ENCODE data around the gene TMOD3.
"Not testable (repeated sequence)": the region's sequence is repeated elsewhere in the genome, so short reads cannot be mapped to it uniquely, and the experiment has no call there.

The TMOD3 gene

GRCh38 chr15:51829376-51830275 lies at the start of gene TMOD3:
Gene TMOD3, plus strand, starts transcription at chr15:51829653. Its CDS starts 33,232 bp downstream, at chr15:51862885.
- H3K27me3 Mint-ChIP-seq, result no peaks in the 10 kb centered on the region
- peaks cover 27% of the 10 kb centered on the region for H3K4me1 Mint-ChIP-seq
- DNase-seq (ENCODE audit: low spot score in 2 of 2) (peak; percentile 88 to 98), ATAC-seq (ENCODE audit: low read depth) (peak; percentile 88)
- peak within 1 kb of the TSS; percentile 89 for H3K4me3 Mint-ChIP-seq
- peak within 1 kb of the TSS; percentile 90 for H3K27ac Mint-ChIP-seq
- no peaks in the 10 kb centered on the region for H3K9me3 Mint-ChIP-seq
- peaks cover 1% of the 10 kb centered on the region for H3K36me3 Mint-ChIP-seq

GRCh38 chr15:51780636-51781035 lies 48.8 kb upstream of the TMOD3 start:
- Mint-ChIP-seq H3K27me3 (no peaks in the 10 kb centered on the region), H3K4me1 (peaks cover 7% of the 10 kb centered on the region), H3K9me3 (peaks cover 2% of the 10 kb centered on the region), H3K4me3 (no peak overlapping the region), H3K27ac (no peak overlapping the region), H3K36me3 (peaks cover 34% of the 10 kb centered on the region)
- ATAC-seq (ENCODE audit: low read depth) (no peak), DNase-seq (ENCODE audit: low spot score in 2 of 2) (no peak)

- Mint-ChIP-seq H3K27me3 (no peaks in the 10 kb centered on the region), H3K4me3 (no peak overlapping the region), H3K36me3 (peaks cover 30% of the 10 kb centered on the region), H3K27ac (no peak overlapping the region), H3K9me3 (peaks cover 2% of the 10 kb centered on the region), H3K4me1 (peaks cover 3% of the 10 kb centered on the region)
- DNase-seq (ENCODE audit: low spot score in 2 of 2), result no peak
- ATAC-seq (ENCODE audit: low read depth), result no peak
These were observed 47.9 kb upstream of the TMOD3 start for GRCh38 chr15:51781506-51781905.

- no peak for DNase-seq (ENCODE audit: low spot score in 2 of 2)
- Mint-ChIP-seq H3K27ac (no peak overlapping the region), H3K36me3 (peaks cover 30% of the 10 kb centered on the region), H3K4me3 (no peak overlapping the region), H3K27me3 (no peaks in the 10 kb centered on the region), H3K4me1 (no peaks in the 10 kb centered on the region), H3K9me3 (peaks cover 2% of the 10 kb centered on the region)
- ATAC-seq (ENCODE audit: low read depth), result no peak
These were observed 47.0 kb upstream of the TMOD3 start for GRCh38 chr15:51782357-51782896.

- Mint-ChIP-seq H3K27ac (no peak overlapping the region), H3K27me3 (no peaks in the 10 kb centered on the region), H3K4me3 (no peak overlapping the region), H3K4me1 (no peaks in the 10 kb centered on the region), H3K36me3 (peaks cover 37% of the 10 kb centered on the region), H3K9me3 (peaks cover 2% of the 10 kb centered on the region)
- no peak for ATAC-seq (ENCODE audit: low read depth)
- no peak for DNase-seq (ENCODE audit: low spot score in 2 of 2)
These were observed 45.5 kb upstream of the TMOD3 start for GRCh38 chr15:51783967-51784366.

- not testable (repeated sequence) for H3K27me3 Mint-ChIP-seq; H3K9me3 Mint-ChIP-seq; DNase-seq (ENCODE audit: low spot score in 2 of 2); ATAC-seq (ENCODE audit: low read depth); H3K27ac Mint-ChIP-seq; H3K4me1 Mint-ChIP-seq; H3K4me3 Mint-ChIP-seq
- H3K36me3 Mint-ChIP-seq, result peaks cover 26% of the 10 kb centered on the region
These were observed 42.3 kb upstream of the TMOD3 start for GRCh38 chr15:51787130-51787529.

- not testable (repeated sequence) for ATAC-seq (ENCODE audit: low read depth); DNase-seq (ENCODE audit: low spot score in 2 of 2); H3K27me3 Mint-ChIP-seq; H3K9me3 Mint-ChIP-seq; H3K27ac Mint-ChIP-seq; H3K4me3 Mint-ChIP-seq; H3K4me1 Mint-ChIP-seq
- peaks cover 12% of the 10 kb centered on the region for H3K36me3 Mint-ChIP-seq
These were observed 37.0 kb upstream of the TMOD3 start for GRCh38 chr15:51792474-51792873.

- Mint-ChIP-seq H3K27ac (no peak overlapping the region), H3K9me3 (no peaks in the 10 kb centered on the region), H3K4me3 (no peak overlapping the region), H3K4me1 (no peaks in the 10 kb centered on the region), H3K36me3 (peaks cover 10% of the 10 kb centered on the region), H3K27me3 (no peaks in the 10 kb centered on the region)
- DNase-seq (ENCODE audit: low spot score in 2 of 2), result no peak
- no peak for ATAC-seq (ENCODE audit: low read depth)
These were observed 35.7 kb upstream of the TMOD3 start for GRCh38 chr15:51793521-51794305.

- ATAC-seq (ENCODE audit: low read depth) (no peak), DNase-seq (ENCODE audit: low spot score in 2 of 2) (no peak)
- Mint-ChIP-seq H3K4me1 (peaks cover 5% of the 10 kb centered on the region), H3K27me3 (no peaks in the 10 kb centered on the region), H3K36me3 (peaks cover 22% of the 10 kb centered on the region), H3K9me3 (no peaks in the 10 kb centered on the region), H3K4me3 (no peak overlapping the region), H3K27ac (no peak overlapping the region)
These were observed 32.5 kb upstream of the TMOD3 start for GRCh38 chr15:51796847-51797401.

- peaks cover 5% of the 10 kb centered on the region for H3K4me1 Mint-ChIP-seq
- H3K9me3 Mint-ChIP-seq, result no peaks in the 10 kb centered on the region
- H3K27me3 Mint-ChIP-seq, result no peaks in the 10 kb centered on the region
- peaks cover 24% of the 10 kb centered on the region for H3K36me3 Mint-ChIP-seq
- DNase-seq (ENCODE audit: low spot score in 2 of 2), result no peak
- no peak overlapping the region for H3K4me3 Mint-ChIP-seq
- no peak for ATAC-seq (ENCODE audit: low read depth)
- H3K27ac Mint-ChIP-seq, result no peak overlapping the region
These were observed 31.2 kb upstream of the TMOD3 start for GRCh38 chr15:51798281-51798680.

GRCh38 chr15:51799282-51800252 lies 29.9 kb upstream of the TMOD3 start:
- Mint-ChIP-seq H3K4me3 (no peak overlapping the region), H3K4me1 (peaks cover 5% of the 10 kb centered on the region), H3K27ac (no peak overlapping the region), H3K9me3 (no peaks in the 10 kb centered on the region), H3K27me3 (no peaks in the 10 kb centered on the region), H3K36me3 (peaks cover 24% of the 10 kb centered on the region)
- ATAC-seq (ENCODE audit: low read depth) (no peak), DNase-seq (ENCODE audit: low spot score in 2 of 2) (no peak)

- H3K4me1 Mint-ChIP-seq, result peaks cover 5% of the 10 kb centered on the region
- no peak for DNase-seq (ENCODE audit: low spot score in 2 of 2)
- no peaks in the 10 kb centered on the region for H3K9me3 Mint-ChIP-seq
- peak; percentile 70 for ATAC-seq (ENCODE audit: low read depth)
- H3K36me3 Mint-ChIP-seq, result peaks cover 25% of the 10 kb centered on the region
- H3K27me3 Mint-ChIP-seq, result no peaks in the 10 kb centered on the region
- H3K4me3 Mint-ChIP-seq, result no peak overlapping the region
- H3K27ac Mint-ChIP-seq, result no peak overlapping the region
These were observed 28.0 kb upstream of the TMOD3 start for GRCh38 chr15:51801391-51801835.

- Mint-ChIP-seq H3K4me1 (peaks cover 5% of the 10 kb centered on the region), H3K4me3 (no peak overlapping the region), H3K9me3 (no peaks in the 10 kb centered on the region), H3K27ac (no peak overlapping the region), H3K36me3 (peaks cover 35% of the 10 kb centered on the region), H3K27me3 (no peaks in the 10 kb centered on the region)
- ATAC-seq (ENCODE audit: low read depth) (no peak), DNase-seq (ENCODE audit: low spot score in 2 of 2) (no peak)
These were observed 26.9 kb upstream of the TMOD3 start for GRCh38 chr15:51802593-51802992.

All from memory B cell (primary cell).